ENCODE data around the gene NCOA3.
A peak's percentile ranks its signal among the peaks of the same experiment; 100 is the strongest.

The NCOA3 gene

GRCh38 chr20:47638851-47639250 is 137.2 kb downstream of the NCOA3 start:
- DNase-seq (ENCODE audit: low spot score) = no peak

GRCh38 chr20:47642118-47642517 is 140.4 kb downstream of the NCOA3 start:
- no peak for DNase-seq (ENCODE audit: low spot score)

GRCh38 chr20:47642624-47643023 is 140.9 kb downstream of the NCOA3 start:
- no peak for DNase-seq (ENCODE audit: low spot score)

- no peak for DNase-seq (ENCODE audit: low spot score)
Measured at GRCh38 chr20:47645632-47646031, 143.9 kb downstream of the NCOA3 start.

GRCh38 chr20:47647994-47648393 is 146.3 kb downstream of the NCOA3 start:
- DNase-seq (ENCODE audit: low spot score) = no peak

GRCh38 chr20:47648943-47649342 is 147.3 kb downstream of the NCOA3 start:
- DNase-seq (ENCODE audit: low spot score) = no peak

GRCh38 chr20:47652301-47652700 is 150.6 kb downstream of the NCOA3 start:
- no peak for DNase-seq (ENCODE audit: low spot score)

GRCh38 chr20:47652794-47653193 is 151.1 kb downstream of the NCOA3 start:
- DNase-seq (ENCODE audit: low spot score) = no peak

- no peak for DNase-seq (ENCODE audit: low spot score)
Measured at GRCh38 chr20:47653869-47654268, 152.2 kb downstream of the NCOA3 start.

- no peak for DNase-seq (ENCODE audit: low spot score)
Measured at GRCh38 chr20:47654370-47654769, 152.7 kb downstream of the NCOA3 start.

GRCh38 chr20:47655635-47656034 is 153.9 kb downstream of the NCOA3 start:
- DNase-seq (ENCODE audit: low spot score) = no peak

- DNase-seq (ENCODE audit: low spot score) = no peak
Measured at GRCh38 chr20:47656318-47656717, 154.6 kb downstream of the NCOA3 start.

- DNase-seq (ENCODE audit: low spot score) = no peak
Measured at GRCh38 chr20:47659904-47660601, 158.4 kb downstream of the NCOA3 start.

- no peak for DNase-seq (ENCODE audit: low spot score)
Measured at GRCh38 chr20:47660602-47660905, 158.9 kb downstream of the NCOA3 start.

GRCh38 chr20:47660983-47661700 is 159.5 kb downstream of the NCOA3 start:
- no peak for DNase-seq (ENCODE audit: low spot score)

- no peak for DNase-seq (ENCODE audit: low spot score)
Measured at GRCh38 chr20:47661714-47662113, 160.0 kb downstream of the NCOA3 start.

- no peak for DNase-seq (ENCODE audit: low spot score)
Measured at GRCh38 chr20:47662483-47663353, 161.0 kb downstream of the NCOA3 start.

- peak; percentile 81 for DNase-seq (ENCODE audit: low spot score)
Measured at GRCh38 chr20:47663354-47664067, 161.8 kb downstream of the NCOA3 start.

- no peak for DNase-seq (ENCODE audit: low spot score)
Measured at GRCh38 chr20:47664068-47664437, 162.4 kb downstream of the NCOA3 start.

GRCh38 chr20:47664744-47665143 is 163.1 kb downstream of the NCOA3 start:
- DNase-seq (ENCODE audit: low spot score) = no peak

- no peak for DNase-seq (ENCODE audit: low spot score)
Measured at GRCh38 chr20:47665221-47665991, 163.7 kb downstream of the NCOA3 start.

- no peak for DNase-seq (ENCODE audit: low spot score)
Measured at GRCh38 chr20:47666304-47666703, 164.6 kb downstream of the NCOA3 start.

All from germinal center (tissue), 1 donor.